COLO668 (cell line): ENCODE results near the gene TMEM209.
"Not testable (repeated sequence)": the region's sequence is repeated elsewhere in the genome, so short reads cannot be mapped to it uniquely, and the experiment has no call there.

Source experiments
- DNase-seq: peaks from one replicate; lab custom pipeline; 2025; ENCODE audit not compliant: unreplicated experiment; lab: John Stamatoyannopoulos, UW

Gene TMEM209

GRCh38 chr7:130174237-130174959, 30.8 kb downstream of the TMEM209 start:
- DNase-seq = no peak

- no peak for DNase-seq
Measured at GRCh38 chr7:130162196-130162595, 43.0 kb downstream of the TMEM209 start.

DNA sequence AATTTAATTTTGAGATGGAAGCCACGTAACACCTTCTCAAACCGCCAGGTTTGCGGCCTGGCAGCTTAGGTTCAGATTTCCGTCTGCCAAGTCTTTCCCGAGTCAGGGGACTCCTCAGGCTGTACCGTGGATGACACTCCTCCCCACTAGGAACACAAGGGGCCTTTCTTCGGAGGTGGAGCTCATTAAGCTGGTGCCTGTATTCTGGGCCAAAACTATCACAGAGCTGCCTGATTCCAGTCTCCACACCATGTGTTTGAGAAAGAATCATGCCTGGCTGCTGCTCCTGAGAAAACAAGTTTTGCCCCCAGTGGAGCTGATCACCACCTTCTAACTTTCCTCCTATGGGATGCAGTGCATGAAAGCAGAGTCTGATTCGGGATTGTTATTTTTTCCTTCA, 44.8 kb downstream of the TMEM209 start:
- DNase-seq = no peak

DNA sequence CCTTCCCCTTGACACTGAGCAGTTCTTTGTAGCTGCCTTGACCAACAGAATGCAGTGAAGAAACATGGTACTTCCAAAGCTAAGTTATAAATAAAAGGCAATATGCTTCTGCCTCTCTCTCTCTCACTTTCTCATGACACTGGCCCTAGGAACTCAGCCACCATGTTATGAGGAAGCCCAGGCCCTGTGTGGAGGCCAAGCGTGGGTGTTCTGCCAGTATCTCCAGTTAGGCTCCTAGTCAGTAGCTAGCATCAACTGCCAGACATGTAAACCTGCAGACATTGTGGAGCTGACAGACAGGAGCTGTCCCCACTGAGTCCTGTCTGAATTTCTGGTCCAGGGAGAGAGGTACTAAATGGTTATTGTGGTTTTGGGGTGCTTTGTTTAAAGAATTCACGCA, 45.2 kb downstream of the TMEM209 start:
- no peak for DNase-seq

DNA sequence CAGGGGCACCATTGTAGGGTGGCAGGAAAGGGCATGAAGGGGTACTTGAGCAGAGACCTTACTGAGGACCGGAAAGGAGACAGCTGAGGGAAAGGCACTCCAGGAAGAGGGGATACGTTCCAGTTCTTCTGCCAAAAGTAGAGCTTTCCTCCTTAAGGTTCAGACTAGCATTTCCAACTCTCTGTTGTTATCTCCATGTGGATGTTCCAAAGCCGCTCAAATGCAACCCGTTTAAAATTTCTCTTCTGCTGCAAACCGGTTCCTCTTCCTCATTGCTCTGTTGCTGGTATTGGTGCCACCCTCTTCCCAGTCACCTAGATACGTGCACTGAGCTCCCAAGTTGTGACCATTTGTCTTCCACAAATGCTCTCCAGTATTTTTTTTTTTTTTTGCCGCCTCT, 47.5 kb downstream of the TMEM209 start:
- no peak for DNase-seq

GRCh38 chr7:130156140-130156539, 49.1 kb downstream of the TMEM209 start:
- DNase-seq = no peak

DNA sequence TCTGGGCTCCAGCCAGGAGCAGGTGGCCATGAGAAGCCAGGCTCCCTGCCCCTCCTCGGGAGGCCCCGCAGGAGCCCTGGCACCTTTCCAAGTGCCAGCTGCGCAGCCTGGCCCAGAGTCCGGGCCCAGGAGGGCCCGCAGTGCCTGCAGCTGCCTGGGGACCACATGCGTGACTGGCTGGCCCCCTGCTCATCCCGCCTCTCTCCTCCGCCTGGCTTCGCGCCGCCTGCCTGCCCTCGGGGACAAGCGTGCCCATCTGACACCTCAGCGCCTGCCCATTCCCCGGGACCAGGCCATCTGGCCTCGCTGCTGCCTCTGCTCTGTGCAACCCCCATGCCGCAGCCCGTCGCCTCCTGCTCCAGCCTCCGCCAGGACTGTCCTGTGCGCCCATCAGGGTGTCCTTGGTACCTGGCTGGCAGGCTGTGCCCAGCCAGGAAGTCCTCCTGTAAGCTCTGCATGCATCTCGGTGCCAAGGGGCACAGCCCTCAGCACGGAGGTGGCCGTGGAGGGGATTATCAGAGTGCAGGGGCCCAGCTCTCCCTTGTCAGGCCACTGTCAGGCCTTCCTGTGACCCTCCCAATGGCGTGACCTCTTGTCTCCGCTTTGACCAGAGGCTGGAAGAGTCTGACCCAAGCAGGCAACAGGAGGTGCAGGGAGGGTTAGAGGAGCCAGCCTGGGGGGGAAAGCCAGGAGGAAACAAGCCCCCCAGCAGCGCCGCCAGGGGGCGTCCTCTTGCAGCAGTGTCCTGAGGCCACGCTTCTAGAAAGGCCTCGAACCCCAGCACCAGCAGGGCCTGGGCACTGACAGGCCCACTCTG, 50.5 kb downstream of the TMEM209 start:
- DNase-seq = peak; percentile 96

DNA sequence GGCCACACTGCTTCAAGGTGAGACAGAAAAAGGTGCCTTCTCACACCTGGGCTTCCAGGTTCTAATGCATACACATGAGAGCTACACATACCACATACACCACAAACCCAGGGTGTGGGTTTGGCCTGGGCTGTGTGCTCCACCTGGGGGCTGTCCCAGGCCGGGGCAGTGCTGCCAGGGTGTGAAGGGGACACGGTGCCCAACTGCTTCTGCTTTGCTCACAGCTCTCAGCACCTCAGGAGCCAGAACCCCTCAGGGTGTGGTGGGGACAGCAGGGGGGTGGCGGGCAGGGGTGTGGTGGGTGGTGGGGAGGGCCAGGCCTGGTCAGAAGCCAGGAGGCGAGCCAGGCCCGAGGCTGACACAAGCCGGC, 51.1 kb downstream of the TMEM209 start:
- DNase-seq = no peak

GRCh38 chr7:130153211-130153908, 51.8 kb downstream of the TMEM209 start:
- DNase-seq = peak; percentile 30

GRCh38 chr7:130152493-130153210, 52.6 kb downstream of the TMEM209 start:
- no peak for DNase-seq

GRCh38 chr7:130151591-130152492, 53.4 kb downstream of the TMEM209 start:
- DNase-seq = no peak

DNA sequence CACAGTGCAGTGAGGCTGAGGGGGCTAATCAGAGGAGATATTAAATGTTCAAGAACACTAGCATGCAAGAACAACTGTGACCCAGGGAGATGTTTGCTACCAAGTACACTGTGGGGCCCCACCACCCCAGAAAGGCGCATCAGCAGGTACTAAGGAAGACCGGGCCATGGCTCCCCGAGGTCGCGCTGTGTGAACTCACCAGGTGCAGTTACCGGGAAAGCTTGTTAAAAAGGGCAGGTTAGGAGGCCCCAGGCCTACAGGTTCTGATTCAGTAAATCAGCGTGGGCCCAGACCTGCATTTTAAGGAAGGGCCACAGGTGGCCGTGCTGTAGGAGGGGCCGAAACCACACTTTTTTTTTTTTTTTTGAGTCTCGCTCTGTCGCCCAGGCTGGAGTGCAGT, 54.6 kb downstream of the TMEM209 start:
- DNase-seq = no peak

DNA sequence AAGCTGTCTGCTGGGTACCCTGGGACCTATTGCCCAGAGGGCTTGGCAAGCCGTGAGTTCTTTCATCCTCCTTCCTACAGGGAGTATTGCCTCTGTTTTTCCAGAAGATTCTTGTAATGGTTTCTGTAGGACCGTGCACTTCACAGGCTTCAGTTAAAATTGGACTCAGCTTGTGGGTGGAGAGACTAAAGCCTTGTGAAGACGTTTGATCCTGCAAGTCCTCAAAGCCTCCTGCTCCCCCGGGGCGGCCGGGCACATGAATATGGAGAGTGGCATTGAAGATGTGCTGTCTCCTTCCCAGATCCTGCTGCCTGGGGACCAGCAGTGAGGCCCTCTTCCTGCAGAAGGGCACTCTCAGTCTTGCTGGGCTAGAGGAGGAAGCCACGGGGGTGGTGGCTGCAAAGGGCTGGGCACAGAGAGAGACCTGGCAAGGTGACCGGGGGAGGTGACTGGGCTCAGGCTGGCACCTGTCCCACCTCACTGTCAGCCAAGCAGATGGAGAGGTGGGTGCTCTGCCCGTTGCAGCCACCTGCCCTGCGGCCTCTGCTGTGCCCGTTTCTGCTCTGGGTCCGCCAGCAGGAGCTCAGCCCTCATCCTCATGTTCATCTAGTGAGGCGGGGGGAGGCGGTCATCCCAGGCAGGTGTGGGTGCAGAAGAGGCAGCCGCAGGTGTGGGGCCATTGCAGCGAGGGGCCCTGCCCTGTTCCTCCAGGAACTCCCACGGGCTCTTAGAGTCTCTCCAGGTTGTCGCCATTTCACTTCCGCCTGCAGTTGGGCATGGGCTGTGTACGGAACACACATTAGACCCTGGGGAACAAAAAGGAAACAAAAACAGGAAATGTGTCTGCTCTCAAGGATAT, 55.7 kb downstream of the TMEM209 start:
- peak; percentile 77 for DNase-seq

DNA sequence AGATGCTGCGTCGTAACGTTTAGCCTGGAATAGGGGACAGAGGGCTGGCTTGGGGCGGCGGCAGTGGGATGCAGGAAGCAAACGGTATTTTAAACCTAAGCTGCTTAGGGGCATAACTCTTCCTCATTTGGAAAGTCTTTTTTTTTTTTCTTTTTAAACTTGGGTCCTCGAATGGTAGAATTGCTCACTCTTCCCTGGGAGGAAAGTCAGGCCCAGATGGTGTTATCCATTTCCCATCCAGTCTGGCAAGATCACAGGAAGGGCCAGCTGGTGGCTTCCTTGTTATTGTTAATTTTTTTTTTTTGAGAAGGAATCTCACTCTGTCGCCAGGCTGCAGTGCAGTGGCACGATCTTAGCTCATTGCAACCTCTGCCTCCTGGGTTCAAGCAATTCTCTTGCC, 56.6 kb downstream of the TMEM209 start:
- DNase-seq = no peak

DNA sequence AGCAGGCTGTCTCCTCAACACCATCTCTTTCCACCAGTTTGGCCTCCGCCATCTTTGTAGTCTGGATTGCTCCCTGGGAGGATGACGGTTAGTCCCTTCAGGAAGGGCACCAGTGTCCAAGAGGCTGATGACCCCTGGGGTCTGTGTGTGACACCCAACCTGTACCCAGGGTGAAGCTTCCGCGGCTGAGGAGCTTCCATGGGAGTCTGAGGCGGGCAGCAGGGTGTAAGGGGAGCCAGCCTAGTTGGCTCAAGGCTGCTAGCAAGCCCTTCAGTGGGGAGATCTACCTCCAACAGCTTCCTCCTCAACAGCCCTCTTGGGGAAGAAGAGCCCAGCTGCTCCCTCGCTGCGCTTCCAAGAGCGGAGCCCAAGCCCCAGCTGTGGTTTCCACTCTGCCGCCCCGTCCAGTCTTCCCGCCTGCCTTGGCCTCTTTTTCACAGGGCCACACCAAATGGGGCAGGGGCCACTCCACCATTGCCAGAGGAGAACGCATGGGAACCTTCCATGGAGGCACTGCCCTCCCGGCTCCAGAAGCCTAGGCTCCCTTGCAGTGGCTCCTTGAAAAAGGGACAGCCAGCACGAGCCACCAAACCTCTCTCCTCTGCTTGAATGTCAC, 57.4 kb downstream of the TMEM209 start:
- DNase-seq = no peak

DNA sequence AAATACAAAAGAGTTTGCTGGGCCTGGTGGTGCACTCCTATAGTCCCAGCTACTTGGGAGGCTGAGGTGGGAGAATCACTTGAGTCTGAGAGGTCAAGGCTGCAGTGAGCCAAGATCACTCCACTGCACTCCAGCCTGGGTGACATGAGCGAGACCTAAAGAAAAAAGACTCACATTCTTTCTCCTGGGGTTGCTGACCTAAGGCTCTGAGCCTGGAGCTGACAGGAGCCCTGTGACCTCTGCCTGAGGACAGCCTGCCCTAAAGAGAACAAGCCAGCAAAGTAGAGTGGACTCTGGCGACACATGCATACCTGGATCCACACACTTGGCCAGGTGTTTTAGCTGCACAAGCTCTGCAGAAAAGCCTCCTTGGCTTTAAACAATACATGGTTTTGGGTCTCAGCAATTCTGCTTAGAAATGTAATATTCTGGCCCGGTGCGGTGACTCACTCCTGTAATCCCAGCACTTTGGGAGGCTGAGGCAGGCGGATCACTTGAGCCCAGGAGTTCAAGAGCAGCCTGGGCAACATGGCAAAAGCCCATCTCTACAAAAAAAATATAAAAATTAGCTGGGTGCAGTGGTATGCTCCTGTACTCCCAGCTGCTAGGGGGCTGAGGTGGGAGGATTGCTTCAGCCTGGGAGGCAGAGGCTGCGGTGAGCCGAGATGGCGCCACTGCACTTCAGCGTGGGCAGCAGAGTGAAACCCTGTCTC, 58.4 kb downstream of the TMEM209 start:
- DNase-seq = no peak

DNA sequence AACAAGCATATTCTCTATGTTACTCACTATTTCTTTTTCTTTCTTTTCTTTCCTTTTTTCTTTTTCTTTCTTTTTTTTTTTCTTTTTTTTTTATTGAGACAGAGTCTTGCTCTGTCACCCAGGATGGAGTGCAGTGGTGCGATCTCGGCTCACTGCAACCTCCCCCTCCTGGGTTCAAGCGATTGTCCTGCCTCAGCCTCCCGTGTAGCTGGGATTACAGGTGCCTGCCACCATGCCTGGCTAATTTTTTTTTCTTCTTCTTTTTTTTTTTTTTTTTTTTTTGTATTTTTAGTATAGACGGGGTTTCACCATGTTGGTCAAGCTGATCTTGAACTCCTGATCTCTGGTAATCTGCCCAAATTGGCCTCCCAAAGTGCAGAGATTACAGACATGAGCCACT, 59.1 kb downstream of the TMEM209 start:
- DNase-seq = not testable (repeated sequence)

- no peak for DNase-seq
Measured at GRCh38 chr7:130145424-130146100, 59.6 kb downstream of the TMEM209 start.
